GM12873 (cell line): ENCODE results near the gene IRF9.

Experiments used
- CTCF ChIP-seq: IDR thresholded peaks from 2 replicates; pipeline ENCODE4 v1.5.1; 2012; ENCODE audit warnings: low read depth, mild to moderate bottlenecking, moderate library complexity, low read length, control low read depth; ENCODE audit not compliant: insufficient read depth; ENCODE audit errors: missing control alignments

The IRF9 gene

GRCh38 chr14:24145690-24146452 is 15.2 kb upstream of the IRF9 start:
- no peak for TF ChIP-seq CTCF

GRCh38 chr14:24146453-24146977 is 14.6 kb upstream of the IRF9 start, which contains the start of gene PSME2:
TSS of gene PSME2 (minus strand) at chr14:24146610. CDS start at chr14:24146581, 29 bp downstream.
- TF ChIP-seq CTCF: no peak

- no peak for TF ChIP-seq CTCF
Observed at GRCh38 chr14:24146978-24147760, 13.9 kb upstream of the IRF9 start, which contains the start of gene RNF31. TSS of gene RNF31 (plus strand) at chr14:24147498. CDS start at chr14:24147699, 201 bp downstream.

- TF ChIP-seq CTCF: no peak
Observed at GRCh38 chr14:24147761-24148428, 13.2 kb upstream of the IRF9 start.

GRCh38 chr14:24149302-24149969 is 11.6 kb upstream of the IRF9 start:
- TF ChIP-seq CTCF: no peak

GRCh38 chr14:24150061-24150460 is 11.0 kb upstream of the IRF9 start:
- no peak for TF ChIP-seq CTCF
